GF-D8 (cell line): ENCODE measurements around the gene C1orf159.
"Not testable (repeated sequence)": the region's sequence is repeated elsewhere in the genome, so short reads cannot be mapped to it uniquely, and the experiment has no call there.

Source experiments
- DNase-seq: peaks from one replicate; lab custom pipeline; 2025; lab: John Stamatoyannopoulos, UW

The C1orf159 gene

DNA sequence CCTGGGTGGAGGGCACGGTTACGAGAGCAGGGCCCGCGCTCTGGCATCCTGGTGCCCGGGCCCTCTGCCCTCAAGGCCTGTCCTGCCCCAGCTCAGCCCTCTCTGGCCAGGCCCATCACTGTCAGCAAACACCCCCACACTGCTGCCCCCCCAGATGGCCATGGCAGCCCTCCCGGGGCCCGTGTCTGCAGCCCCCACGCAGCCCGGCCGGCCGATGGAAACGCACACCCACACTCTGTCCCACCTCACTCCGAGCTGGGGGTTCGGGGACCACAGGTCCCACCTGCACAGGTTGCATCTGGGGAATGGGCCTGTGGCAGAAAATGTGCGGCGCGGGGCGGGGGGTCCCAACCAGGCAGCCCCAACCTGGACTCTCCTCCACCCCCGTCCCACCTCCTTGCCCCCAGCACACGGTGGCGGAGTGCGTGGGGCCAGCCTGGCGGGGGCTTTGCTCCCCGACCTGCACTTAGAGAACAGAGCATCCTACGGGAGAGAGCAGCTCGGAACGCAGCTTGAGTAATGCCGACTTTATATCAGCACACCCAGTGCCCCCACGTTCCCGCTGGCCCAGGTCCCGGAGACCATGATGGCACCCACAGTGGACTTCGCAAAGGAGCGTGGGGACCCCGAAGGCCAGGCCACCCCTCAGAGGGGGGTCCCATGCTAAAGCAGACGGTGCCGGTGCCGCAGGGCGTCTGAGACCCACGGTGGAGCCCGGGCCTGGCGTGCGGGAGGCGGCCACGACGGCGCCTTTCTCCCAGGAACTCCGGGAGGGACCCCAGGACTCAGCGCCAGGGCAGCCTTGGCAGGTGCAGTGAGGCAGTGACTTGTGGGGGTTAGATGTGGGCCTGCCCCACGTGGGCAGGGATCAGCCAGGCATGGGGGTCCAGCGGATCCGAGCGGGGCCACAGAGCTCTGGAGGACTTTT is 34.3 kb downstream of the C1orf159 start:
- DNase-seq, result no peak

DNA sequence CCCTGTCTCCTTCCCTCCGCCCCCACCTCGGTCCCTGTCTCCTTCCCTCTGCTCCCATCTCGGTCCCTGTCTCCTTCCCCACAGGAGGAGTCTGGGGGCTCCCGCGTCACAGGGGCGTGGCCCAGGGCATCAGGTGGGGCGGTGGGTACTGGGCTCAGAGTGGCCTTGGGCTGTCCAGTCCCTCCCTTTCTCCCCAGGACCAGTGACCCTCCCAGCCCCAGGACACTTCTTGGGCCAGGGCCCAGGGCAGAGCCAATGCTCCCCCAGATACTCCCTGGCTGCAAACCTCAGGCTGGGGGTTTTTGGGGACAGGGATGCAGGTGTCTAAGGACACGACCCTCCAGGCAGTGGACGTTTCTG is 35.0 kb downstream of the C1orf159 start:
- DNase-seq, result no peak

- DNase-seq, result no peak
Observed at GRCh38 chr1:1080122-1080757, 35.6 kb downstream of the C1orf159 start.

GRCh38 chr1:1079408-1080121 is 36.3 kb downstream of the C1orf159 start:
- DNase-seq, result no peak

DNA sequence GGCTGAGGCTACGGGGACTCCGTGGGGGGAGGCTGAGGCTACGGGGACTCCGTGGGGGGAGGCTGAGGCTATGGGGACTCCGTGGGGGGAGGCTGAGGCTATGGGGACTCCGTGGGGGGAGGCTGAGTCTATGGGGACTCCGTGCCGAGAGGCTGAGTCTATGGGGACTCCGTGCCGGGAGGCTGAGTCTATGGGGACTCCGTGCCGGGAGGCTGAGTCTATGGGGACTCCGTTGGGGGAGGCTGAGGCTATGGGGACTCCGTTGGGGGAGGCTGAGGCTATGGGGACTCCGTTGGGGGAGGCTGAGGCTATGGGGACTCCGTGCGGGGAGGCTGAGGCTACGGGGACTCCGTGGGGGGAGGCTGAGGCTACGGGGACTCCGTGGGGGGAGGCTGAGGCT is 38.5 kb downstream of the C1orf159 start:
- not testable (repeated sequence) for DNase-seq

- no peak for DNase-seq
Observed at GRCh38 chr1:1075148-1075935, 40.5 kb downstream of the C1orf159 start.

- DNase-seq, result no peak
Observed at GRCh38 chr1:1074631-1075147, 41.2 kb downstream of the C1orf159 start.

DNA sequence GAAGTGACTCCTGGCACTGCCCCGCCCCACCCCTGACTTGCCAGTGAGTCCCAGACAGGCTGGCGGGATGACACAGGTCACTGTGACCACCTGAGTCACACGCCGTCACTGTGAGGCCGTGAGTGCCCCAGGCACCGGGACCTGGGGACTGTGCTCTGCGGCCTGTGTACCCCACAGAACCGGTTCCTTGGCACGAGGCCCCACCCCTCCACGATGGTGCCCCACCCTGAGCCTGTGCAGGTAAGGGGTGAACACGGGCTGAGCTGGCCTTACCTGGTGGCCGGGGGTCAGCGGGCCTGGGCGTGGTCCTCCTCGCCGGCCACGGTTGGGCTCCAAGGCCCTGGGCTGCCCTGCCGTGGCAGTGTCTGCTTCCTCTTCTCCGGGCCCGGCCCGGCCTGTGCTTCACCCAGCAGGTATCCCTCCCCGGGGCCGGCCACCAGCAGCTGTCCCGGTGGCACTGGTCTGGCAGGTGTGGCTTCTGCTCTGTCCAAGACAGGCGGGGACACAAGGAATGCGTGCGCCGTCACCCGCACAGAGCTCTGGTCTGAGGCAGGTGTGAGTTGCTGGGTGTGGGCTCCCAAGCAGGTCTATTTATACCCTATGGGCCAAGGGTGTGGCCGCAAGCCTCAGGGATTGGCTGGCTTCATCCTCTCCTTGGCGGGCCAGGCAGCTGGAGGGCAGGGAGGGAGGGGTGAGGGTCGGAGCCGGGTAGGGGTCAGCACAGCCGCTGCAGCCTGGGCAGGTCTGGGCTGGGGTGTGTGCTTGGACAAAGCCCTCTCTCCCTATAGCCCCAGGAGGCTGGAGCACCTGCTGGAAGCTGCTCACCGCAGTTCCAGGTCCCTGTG is 41.9 kb downstream of the C1orf159 start, which contains the start of gene RNF223:
RNF223 (minus strand) TSS at position 564 of the 845 bp plus-strand sequence. CDS start 1,740 bp downstream, outside the sequence.
- DNase-seq, result no peak

DNA sequence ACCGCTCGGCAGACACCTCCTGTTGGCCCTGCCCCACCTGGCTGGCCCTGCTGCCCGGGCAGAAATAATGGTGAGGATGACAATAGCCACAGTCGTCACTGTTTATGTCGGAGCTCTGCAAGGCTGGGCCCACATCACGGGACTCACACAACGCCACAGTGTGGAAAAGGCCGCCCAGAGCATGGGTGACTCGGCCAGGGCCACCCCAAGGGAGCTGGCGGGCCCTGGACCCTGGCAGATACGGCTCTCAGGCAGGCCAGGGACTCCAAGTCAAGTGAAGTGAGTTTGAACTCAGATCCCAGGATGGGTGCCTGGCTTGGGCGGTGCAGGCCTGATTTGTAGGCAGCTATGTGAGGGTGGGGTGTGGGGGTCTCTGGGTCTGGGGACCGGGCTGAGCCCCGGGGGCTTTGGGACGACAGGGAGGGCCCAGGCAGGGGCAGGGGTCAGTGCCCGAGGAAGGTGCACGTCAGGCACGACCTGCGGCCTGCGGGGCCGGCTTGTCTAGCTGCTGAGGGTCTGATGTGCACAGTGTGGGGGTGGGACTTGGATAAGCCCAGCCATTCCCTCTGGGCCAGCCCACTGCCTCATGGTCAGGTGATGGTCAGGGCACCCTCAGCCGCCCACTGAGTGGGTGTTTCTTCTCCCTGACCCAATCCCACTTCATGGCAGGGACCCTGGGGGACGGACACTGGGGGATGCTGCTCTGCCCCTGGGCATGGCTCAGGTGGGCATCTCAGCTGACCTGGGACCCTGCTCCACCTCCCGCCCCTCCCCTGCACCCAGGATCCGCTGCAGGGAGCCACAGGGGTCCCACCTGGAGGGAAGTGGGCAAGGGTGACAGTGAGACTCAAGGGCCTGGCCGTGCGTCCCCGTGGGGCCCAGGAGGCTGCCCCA is 42.8 kb downstream of the C1orf159 start:
- DNase-seq, result no peak

DNA sequence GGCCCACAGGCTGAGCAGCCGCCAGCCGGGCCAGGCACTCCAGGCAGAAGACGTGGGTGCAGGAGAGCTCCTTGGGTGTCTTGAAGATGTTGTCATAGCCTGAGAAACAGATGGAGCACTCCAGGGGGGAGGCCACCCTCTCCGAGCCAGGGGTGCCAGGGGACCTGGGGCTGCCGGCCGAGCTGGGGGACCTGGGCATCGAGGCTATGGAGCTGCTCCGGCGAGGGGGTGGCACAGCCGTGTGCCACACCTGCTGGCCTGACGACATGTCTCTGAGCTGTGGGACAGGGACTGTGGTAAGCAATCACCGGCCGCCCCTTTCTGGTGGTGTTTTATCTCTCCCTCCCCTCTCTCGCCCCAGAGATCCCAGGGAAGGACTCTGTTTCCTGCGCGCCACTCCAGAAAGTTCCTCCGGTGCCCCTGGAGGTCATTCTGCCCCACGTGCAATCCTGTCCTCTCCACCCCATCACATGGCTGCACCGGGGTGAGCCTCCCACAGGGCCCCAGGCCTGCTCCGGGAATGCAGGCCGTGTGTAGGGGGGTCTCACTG is 43.5 kb downstream of the C1orf159 start:
- DNase-seq, result no peak

GRCh38 chr1:1071486-1072298 is 44.2 kb downstream of the C1orf159 start:
- no peak for DNase-seq

- no peak for DNase-seq
Observed at GRCh38 chr1:1069711-1070676, 45.9 kb downstream of the C1orf159 start.

GRCh38 chr1:1069056-1069710 is 46.7 kb downstream of the C1orf159 start:
- DNase-seq, result no peak

DNA sequence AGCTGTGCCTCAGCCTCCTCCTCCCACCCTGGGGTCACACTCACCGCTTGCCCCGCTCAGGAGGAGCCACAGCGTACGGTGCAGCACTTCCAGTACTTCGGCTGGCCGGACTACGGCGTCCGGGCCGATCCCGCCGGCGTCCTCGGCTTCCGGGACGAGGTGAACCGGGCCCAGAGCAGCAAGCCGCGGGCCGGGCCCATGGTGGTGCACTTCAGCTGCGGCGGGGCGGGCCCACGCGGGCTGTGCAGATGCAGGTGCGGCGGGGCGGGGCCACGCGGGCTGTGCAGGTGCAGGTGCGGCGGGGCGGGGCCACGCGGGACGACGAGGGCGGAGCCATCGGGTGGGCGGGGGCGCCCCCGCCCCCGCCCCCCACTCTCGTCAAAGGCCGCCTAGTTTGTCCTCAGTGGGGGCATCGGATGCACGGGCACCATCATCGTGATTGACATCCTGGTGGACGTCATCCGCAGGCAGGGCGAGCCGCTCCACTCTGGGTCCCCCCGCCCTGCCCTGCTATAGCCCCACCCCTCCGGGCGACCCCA is 47.3 kb downstream of the C1orf159 start:
- DNase-seq, result no peak

DNA sequence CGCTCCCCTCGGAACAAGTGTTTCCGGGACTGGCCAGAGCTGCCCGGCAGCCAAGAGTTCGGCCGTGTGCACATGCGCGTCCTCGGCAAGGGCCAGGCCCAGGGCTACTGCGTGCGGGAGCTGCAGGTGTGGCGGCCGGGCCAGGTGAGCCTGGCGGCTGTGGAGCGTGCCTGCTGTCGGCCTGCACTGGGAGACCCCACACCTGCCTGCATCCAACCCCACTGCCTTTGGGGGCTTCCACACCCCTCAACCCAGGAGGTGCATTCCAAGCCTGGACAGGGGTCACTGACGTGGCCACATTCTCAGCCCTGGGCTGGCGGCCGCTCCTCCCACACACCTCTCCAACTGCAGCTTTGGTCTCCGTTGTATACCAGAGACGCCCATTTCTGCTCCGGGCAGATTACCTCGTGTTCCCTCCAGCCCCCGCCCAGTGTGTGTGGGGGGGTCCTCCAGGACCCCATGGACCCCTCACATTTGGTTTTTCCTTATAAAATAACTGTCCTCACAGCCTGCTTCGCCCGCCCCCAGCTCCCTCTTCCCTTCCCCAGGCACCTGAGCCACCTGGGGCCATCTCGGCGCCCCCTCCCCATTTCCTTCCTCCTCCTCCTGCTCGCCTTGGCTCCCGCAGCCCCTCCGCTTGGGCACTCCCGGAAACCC is 47.9 kb downstream of the C1orf159 start:
- DNase-seq, result no peak
